ENCODE data around the gene UBE2L3.
"Not testable (repeated sequence)": the region's sequence is repeated elsewhere in the genome, so short reads cannot be mapped to it uniquely, and the experiment has no call there.

UBE2L3 gene

GRCh38 chr22:21603973-21604372 lies 36.5 kb downstream of the UBE2L3 start:
- DNase-seq = no peak

- DNase-seq = no peak
Measured at GRCh38 chr22:21605887-21606564, 38.5 kb downstream of the UBE2L3 start.

- no peak for DNase-seq
Measured at GRCh38 chr22:21606775-21607174, 39.3 kb downstream of the UBE2L3 start.

GRCh38 chr22:21609556-21610157 lies 42.1 kb downstream of the UBE2L3 start:
- not testable (repeated sequence) for DNase-seq

- DNase-seq = no peak
Measured at GRCh38 chr22:21611210-21611977, 43.9 kb downstream of the UBE2L3 start.

- no peak for DNase-seq
Measured at GRCh38 chr22:21612858-21613257, 45.3 kb downstream of the UBE2L3 start.

- no peak for DNase-seq
Measured at GRCh38 chr22:21613553-21614233, 46.2 kb downstream of the UBE2L3 start.

- DNase-seq = no peak
Measured at GRCh38 chr22:21615731-21616130, 48.2 kb downstream of the UBE2L3 start.

- not testable (repeated sequence) for DNase-seq
Measured at GRCh38 chr22:21617337-21617736, 49.8 kb downstream of the UBE2L3 start.

GRCh38 chr22:21621025-21621424 lies 53.5 kb downstream of the UBE2L3 start:
- no peak for DNase-seq

- DNase-seq = no peak
Measured at GRCh38 chr22:21622011-21622918, 54.8 kb downstream of the UBE2L3 start.

- DNase-seq = no peak
Measured at GRCh38 chr22:21622919-21623647, 55.6 kb downstream of the UBE2L3 start.

- DNase-seq = no peak
Measured at GRCh38 chr22:21623648-21623970, 56.1 kb downstream of the UBE2L3 start.

GRCh38 chr22:21624120-21624879 lies 56.8 kb downstream of the UBE2L3 start:
- peak; percentile 59 for DNase-seq

- DNase-seq = peak; percentile 14
Measured at GRCh38 chr22:21624880-21625791, 57.6 kb downstream of the UBE2L3 start.

- DNase-seq = peak; percentile 25
Measured at GRCh38 chr22:21626073-21626734, 58.7 kb downstream of the UBE2L3 start.

- DNase-seq = peak; percentile 38
Measured at GRCh38 chr22:21626735-21627469, 59.4 kb downstream of the UBE2L3 start.

Data from NCI-H82 (cell line).